GM12892 (cell line): Measurements from ENCODE around the gene GLIS1.

Source experiments
- POLR2A ChIP-seq: IDR thresholded peaks from 2 replicates; pipeline ENCODE4 v1.6.1; 2011; ENCODE audit warnings: low read depth, low read length, control low read depth
- TAF1 ChIP-seq: IDR thresholded peaks from 2 replicates; pipeline ENCODE4 v1.6.1; 2011; ENCODE audit warnings: low read depth, mild to moderate bottlenecking, control low read depth, low read length, borderline replicate concordance

- TF ChIP-seq POLR2A: no peak
- no peak for TF ChIP-seq TAF1
Observed at GRCh38 chr1:53463961-53464899, 274.7 kb downstream of the GLIS1 start.
